ENCODE data around the gene OXLD1.
"Not testable (repeated sequence)": the region's sequence is repeated elsewhere in the genome, so short reads cannot be mapped to it uniquely, and the experiment has no call there.

The OXLD1 gene

DNA sequence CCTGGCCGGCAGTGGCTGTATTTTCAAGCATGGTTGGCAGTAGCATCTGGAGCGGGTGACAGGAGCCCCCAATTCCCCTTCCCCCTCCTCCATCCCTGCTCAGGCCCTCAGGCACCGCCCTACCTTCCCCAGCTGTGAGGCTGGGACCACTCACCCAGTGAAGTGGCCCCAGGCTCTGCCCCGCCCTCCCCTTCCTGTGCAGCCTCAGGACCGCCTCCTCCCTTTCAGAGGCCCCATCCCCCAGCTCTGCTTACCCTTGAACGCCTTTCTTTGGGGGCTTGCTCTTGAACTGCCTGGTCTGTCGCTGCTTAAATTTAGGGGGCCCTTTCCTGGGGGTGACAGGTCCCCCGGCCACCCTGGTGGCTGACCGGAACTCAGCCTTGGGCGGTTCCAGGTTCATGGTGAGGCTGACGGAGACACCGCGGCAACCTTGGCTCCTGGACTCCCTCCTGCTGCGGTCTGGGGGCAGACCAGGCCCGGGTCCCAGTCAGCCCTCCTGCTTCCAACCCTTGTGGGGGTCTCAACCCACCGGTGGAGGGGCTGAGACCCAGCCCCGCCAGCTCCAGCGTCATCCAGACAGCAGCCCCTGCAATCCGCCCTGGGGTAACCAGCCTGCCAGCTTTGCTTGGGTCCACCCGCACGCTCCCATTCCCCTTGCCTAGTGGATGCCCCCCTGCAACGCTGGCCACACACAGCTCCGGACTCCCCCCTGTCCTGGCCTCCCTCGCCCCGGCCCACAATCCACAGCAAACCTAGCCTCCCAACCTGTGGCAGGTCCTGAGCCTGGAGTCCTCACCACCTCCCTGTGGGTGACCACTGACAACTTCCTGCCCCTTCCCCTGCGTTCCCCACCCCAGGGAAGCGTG is 13.3 kb downstream of the OXLD1 start:
- no peak for DNase-seq (ENCODE audit: low read depth in 2 of 2)

DNA sequence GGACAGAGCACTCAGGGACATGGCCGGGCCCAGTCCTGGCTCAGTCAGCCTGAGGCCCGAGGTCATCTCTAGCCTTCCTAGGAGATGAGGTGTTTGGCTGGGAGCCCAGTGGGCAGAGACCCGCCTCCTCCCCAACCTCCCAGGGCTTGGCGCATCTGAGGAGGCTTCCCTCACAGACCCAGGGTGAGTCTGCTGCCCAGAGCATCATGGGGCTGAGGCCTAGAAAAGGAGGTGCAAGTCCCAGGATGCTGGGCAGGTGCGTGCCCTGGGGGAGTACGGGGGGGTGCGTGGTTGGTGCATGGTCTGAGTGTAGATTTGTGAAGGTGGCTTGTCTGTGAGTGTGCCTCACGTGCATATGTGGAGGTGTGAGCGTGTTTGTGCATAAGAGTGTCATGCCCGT is 14.7 kb downstream of the OXLD1 start:
- no peak for DNase-seq (ENCODE audit: low read depth in 2 of 2)

DNA sequence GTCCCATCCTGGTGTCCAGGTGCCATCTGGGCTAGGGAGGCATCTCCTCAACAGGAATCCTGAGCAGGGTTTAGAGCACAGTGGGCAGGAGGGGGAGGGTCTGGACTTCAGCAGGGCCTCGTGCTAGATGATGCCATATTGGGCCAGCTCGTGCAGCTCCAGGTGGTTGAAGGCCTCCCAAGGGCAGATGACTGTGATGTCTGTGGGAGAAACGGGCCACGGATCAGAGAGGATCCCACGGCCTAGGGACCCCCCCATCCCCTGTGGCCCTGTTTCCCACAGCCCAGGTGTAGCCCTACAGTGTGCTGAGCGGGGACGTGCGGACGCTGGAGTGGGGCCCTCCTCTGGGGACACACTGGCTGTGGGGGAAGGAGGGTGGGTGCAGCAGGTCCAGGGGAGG is 15.5 kb downstream of the OXLD1 start:
- DNase-seq (ENCODE audit: low read depth in 2 of 2), result no peak

DNA sequence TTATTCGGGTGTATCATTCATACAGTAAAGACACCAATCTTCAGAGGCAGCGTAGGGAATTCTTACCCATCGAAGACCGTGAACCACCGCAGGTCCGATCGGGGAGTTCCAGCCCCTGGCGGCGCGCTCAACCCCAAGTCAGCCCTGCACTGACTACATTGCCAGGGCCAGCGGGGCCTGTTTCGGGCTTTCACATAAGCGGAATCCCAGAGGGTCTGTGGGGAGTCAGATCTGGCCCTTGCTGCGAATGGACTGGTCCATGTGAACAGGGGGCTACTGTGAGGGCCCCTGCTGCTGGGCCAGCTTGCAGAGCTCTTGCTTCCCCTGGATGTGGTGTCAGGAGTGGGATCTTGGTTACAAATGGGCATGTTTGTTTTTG is 17.7 kb downstream of the OXLD1 start:
- DNase-seq (ENCODE audit: low read depth in 2 of 2), result no peak

DNA sequence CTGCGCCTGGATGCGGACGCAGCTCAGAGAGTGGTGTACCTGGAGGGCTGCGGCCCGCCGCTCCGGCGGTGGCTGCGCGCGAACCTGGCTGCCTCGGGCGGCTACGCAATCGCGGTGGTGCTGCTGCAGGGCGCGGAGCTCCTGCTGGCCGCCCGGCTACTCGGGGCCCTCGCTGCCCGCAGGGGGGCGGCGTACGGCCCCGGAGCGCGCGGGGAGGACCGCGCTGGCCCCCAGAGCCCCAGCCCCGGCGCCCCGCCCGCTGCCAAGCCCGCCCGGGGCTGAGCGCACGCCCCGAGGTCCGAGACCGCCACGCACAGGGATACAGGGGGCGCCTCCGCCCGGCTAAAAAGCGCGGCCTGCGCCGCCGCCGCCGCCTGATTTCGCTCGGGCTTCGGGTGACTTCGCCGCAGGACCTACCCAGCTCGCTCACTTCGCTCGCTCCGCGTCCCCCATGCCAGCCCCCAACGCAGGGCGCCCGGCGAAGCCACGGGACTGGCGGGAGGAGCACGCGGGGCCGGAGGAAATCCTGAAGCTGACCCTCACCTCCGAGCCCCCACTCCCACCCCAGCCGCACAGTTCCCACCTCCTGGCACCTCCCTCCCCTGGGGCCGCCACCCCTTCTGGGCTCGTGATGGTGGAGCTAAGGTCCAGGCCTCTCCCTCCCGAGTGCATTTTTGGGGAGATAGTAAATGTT is 18.2 kb downstream of the OXLD1 start:
- no peak for DNase-seq (ENCODE audit: low read depth in 2 of 2)

DNA sequence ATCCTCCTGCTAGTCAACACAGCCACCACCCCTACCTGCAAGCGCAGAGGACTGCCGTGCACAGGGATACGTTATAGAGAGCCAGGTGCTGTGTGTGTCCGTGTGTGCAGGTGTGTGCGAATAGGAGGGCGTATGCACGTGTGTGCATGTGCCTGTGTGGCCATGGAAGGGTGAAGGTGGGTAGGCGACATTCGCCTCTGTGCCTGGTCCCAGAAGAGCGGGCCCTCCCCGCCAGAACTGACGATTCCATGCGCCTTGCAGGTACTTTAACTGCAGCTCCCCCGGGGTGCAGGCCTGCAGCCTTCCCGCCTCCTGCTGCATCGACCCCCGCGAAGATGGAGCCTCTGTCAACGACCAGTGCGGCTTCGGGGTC is 18.8 kb downstream of the OXLD1 start:
- DNase-seq (ENCODE audit: low read depth in 2 of 2), result no peak

GRCh38 chr17:81646869-81647600 is 19.4 kb downstream of the OXLD1 start:
- no peak for DNase-seq (ENCODE audit: low read depth in 2 of 2)

DNA sequence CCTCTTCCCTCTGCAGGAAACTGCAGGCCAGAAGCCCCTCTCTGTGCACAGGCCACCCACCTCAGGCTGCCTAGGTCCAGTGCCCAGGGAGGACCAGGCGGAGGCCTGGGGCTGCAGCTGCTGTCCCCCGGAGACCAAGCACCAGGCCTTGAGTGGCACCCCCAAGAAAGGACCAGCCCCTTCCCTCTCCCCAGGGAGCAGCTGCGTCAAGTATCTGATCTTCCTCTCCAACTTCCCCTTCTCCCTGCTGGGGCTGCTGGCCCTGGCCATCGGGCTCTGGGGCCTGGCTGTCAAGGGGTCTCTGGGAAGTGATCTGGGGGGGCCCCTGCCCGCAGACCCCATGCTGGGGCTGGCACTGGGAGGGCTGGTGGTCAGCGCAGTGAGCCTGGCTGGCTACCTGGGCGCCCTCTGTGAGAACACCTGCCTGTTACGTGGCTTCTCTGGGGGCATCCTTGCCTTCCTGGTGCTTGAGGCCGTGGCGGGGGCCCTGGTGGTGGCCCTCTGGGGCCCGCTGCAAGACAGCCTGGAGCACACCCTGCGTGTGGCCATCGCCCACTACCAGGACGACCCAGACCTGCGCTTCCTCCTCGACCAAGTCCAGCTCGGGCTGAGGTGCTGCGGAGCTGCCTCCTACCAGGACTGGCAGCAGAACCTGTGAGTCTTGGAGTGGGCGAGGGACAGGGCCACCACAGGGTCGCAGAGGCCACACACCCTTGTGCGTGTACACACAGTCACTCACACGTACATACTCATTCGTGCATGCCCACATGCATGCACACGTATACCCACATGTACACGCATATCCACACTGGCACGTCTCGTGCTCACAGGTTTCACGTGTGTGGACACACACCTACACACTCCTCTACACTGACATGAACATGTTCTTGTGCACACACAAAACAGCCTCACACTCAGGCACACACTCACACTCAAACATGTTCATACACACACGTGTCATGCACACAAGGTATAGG is 21.1 kb downstream of the OXLD1 start:
- DNase-seq (ENCODE audit: low read depth in 2 of 2), result no peak

DNA sequence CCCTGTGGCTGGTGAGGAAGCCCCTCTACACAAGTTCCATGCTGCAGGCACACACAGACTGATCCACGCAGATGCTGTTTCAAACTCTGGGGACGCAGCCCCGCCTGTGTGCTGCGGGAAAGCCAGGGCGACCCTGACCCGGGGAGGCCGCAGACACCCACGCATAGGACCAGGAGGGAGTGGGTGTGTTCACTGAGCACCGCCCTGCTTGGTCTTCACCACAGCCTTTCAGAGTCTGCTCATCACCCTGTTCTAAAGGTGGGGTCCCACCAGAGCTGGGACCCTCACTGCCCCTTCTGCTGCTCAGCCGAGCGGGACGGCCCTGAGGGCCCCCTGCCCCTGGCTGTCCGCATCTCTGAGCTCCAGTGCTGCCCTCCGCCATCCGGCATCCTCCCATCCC is 21.9 kb downstream of the OXLD1 start:
- no peak for DNase-seq (ENCODE audit: low read depth in 2 of 2)

GRCh38 chr17:81641825-81642489 is 24.4 kb downstream of the OXLD1 start:
- DNase-seq (ENCODE audit: low read depth in 2 of 2), result no peak

DNA sequence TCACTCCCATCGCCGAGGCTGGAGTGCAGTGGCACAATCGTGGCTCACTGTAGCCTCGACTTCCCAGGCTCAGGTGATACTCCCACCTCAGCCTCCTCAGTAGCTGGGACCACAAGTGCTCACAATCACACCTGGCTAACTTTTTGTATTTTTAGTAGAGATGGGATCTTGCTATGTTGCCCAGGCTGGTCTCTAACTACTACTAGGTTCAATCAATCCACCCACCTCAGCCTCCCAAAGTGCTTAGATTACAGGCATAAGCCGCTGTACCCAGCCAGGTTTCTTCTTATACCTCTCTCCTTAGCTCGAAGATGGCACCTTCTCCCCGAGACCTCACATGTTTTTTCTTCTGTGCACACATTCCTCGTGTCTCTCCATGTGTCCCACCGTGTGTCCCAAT is 26.4 kb downstream of the OXLD1 start:
- no peak for DNase-seq (ENCODE audit: low read depth in 2 of 2)

DNA sequence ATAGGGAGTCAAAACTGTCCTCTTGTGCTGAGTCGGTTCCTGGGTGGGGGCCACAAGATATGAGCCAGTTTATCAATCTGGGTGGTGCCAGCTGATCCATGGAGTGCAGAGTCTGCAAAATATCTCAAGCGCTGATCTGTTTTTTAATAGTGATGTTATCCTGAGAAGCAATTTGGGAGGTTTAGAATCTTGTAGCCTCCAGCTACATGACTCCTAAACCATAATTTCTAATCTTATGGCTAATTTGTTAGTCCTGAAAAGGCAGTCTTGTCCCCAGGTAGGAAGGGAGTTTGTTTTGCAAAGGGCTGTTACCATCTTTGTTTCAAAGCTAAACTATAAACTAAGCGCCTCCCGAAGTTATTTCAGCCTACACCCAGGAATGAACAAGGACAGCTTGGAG is 27.7 kb downstream of the OXLD1 start:
- no peak for DNase-seq (ENCODE audit: low read depth in 2 of 2)

- peak; percentile 74 to 77 for DNase-seq (ENCODE audit: low read depth in 2 of 2)
Measured at GRCh38 chr17:81636505-81637288, 29.7 kb downstream of the OXLD1 start, which contains the start of the genes NPLOC4 and TSPAN10. Gene NPLOC4, minus strand, starts transcription at chr17:81637112. Its CDS starts 182 bp downstream, at chr17:81636930. Gene TSPAN10, plus strand, starts transcription at chr17:81637196. Its CDS starts 5,217 bp downstream, at chr17:81642413.

DNA sequence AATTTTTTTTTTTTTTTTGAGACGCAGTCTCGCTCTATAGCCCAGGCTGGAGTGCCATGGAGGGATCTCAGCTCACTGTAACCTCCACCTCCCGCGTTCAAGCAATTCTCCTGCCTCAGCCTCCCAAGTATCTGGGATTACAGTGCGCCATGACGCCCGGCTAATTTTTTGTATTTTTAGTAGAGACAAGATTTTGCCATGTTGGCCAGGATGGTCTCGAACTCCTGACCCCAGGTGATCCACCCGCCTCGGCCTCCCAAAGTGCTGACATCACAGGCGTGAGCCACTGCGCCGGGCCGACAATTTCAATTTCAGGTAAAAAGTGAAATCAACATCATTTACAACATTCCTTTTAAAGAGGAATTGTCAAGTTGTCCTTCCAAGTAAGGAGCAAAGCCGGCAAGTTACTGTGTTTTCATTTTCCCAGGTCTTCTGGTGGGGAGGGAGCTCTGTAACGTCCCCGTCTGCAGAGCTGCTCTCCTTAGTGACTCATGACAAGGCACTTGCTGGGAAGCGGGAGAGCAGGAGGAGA is 30.4 kb downstream of the OXLD1 start:
- no peak for DNase-seq (ENCODE audit: low read depth in 2 of 2)

- DNase-seq (ENCODE audit: low read depth in 2 of 2), result no peak
Measured at GRCh38 chr17:81635431-81635830, 31.0 kb downstream of the OXLD1 start.

GRCh38 chr17:81631482-81631881 is 34.9 kb downstream of the OXLD1 start:
- DNase-seq (ENCODE audit: low read depth in 2 of 2), result no peak

GRCh38 chr17:81630274-81630673 is 36.1 kb downstream of the OXLD1 start:
- DNase-seq (ENCODE audit: low read depth in 2 of 2), result no peak

- DNase-seq (ENCODE audit: low read depth in 2 of 2), result no peak
Measured at GRCh38 chr17:81621494-81622130, 44.8 kb downstream of the OXLD1 start.

GRCh38 chr17:81618307-81618706 is 48.1 kb downstream of the OXLD1 start:
- not testable (repeated sequence) for DNase-seq (ENCODE audit: low read depth in 2 of 2)
